Upper lobe of left lung (tissue), 6 donors: Measurements from ENCODE around the gene FRY. TPM values are rescaled to one million over a fixed set of nuclear protein-coding genes. Genes with fewer than 3 reads are reported as not detected.

Experiments used
- ATAC-seq, 2 donors: fragments of 200-7000 bp; cut with Tn5 transposase; one replicate each; pipeline ENCODE4 v1.9.1; 2022; ENCODE audit warnings: mild to moderate bottlenecking in 2 of 2, moderate library complexity in 2 of 2; ENCODE audit not compliant: low FRiP score in 2 of 2
- DNase-seq, 2 donors: peaks; one replicate each; pipeline ENCODE4 v3.0.0-alpha.2; 2019 to 2020
- H3K27ac ChIP-seq, 4 donors: fragments of 200-600 bp; sonication (generic); one replicate each; pipeline ENCODE4 v1.5.1; 2016 to 2019
- H3K27me3 ChIP-seq, 4 donors: fragments of 200-600 bp; sonication (generic); one replicate each; pipeline ENCODE4 v1.5.1; 2017 to 2019
- H3K36me3 ChIP-seq, 4 donors: fragments of 200-600 bp; sonication (generic); one replicate each; pipeline ENCODE4 v1.5.1; 2016 to 2019
- H3K4me1 ChIP-seq, 4 donors: fragments of 200-600 bp; sonication (generic); one replicate each; pipeline ENCODE4 v1.5.1; 2018 to 2019
- H3K4me3 ChIP-seq, 4 donors: fragments of 200-600 bp; sonication (generic); one replicate each; pipeline ENCODE4 v1.5.1; 2017 to 2019; ENCODE audit warnings: mild to moderate bottlenecking in 2 of 4, moderate library complexity in 1 of 4
- H3K9me3 ChIP-seq, 4 donors: fragments of 200-600 bp; sonication (generic); one replicate each; pipeline ENCODE4 v1.5.1; 2018 to 2019
- CTCF ChIP-seq, 6 experiments: fragments of 450-650 bp in 4 of 6; fragments of 200-600 bp in 2 of 6; sonication (generic) in 2 of 6; IDR thresholded peaks; one replicate each; pipeline ENCODE4 v1.5.1; 2016 to 2019; ENCODE audit warnings: antibody characterized with exemption in 6 of 6
- EP300 ChIP-seq, 4 donors: sonication (generic); formaldehyde crosslinking; IDR thresholded peaks; one replicate each; pipeline ENCODE4 v1.5.1; 2017; ENCODE audit warnings: antibody characterized with exemption in 4 of 4, control low read depth in 2 of 4
- POLR2A ChIP-seq, 4 donors: fragments of 450-650 bp; IDR thresholded peaks; one replicate each; pipeline ENCODE4 v1.5.1; 2016 to 2017; ENCODE audit warnings: antibody characterized with exemption in 4 of 4, mild to moderate bottlenecking in 2 of 4
- POLR2AphosphoS5 ChIP-seq, 2 donors: sonication (generic); formaldehyde crosslinking; IDR thresholded peaks; one replicate each; pipeline ENCODE4 v1.5.1; 2017; ENCODE audit warnings: antibody characterized with exemption in 2 of 2
- WGBS, 2 donors: methylation state at CpG; one replicate each; pipeline ENCODE4 v1.1.5; 2017 to 2018; 5-methylcytosine and 5-hydroxymethylcytosine counted together
- total RNA-seq, 6 donors: library from RNA; depleted of rRNA in 4 of 6; stranded (reverse); fragments of >200 nt in 4 of 6; gene quantifications; one replicate each; pipeline versions ENCODE4 v1.1.0 to v1.2.1, GENCODE V29; 2016 to 2021
- donor health status: DM: no; HTN: no; CAD: no; lungs with moderate emphysema.
- donor health status: DM: no; HTN: yes; CAD: no; lungs with severe emphysema.

FRY gene
- total RNA-seq, 6 donors from 2014 or later: 58.3 to 88.9 (median 65.8) TPM

GRCh38 chr13:32136716-32137115 is 105.1 kb downstream of the FRY start:
- ATAC-seq (no peak), DNase-seq (no peak)
- Histone ChIP-seq H3K27ac (no peak overlapping the region), H3K36me3 (no peaks in the 10 kb centered on the region), H3K9me3 (no peaks in the 10 kb centered on the region), H3K27me3 (no peaks in the 10 kb centered on the region), H3K4me1 (peaks cover 0 to 3% (median 0%) of the 10 kb centered on the region in 4 donors), H3K4me3 (no peak overlapping the region)
- TF ChIP-seq POLR2A (IDR thresholded peaks at IDR 0.05): no peak
- WGBS, 2 donors: 59 to 68% methylated on average over 2 of the region's 2 CpGs

- ATAC-seq (no peak), DNase-seq (no peak)
- Histone ChIP-seq H3K27ac (no peak overlapping the region), H3K4me3 (no peak overlapping the region), H3K9me3 (no peaks in the 10 kb centered on the region), H3K27me3 (no peaks in the 10 kb centered on the region), H3K36me3 (no peaks in the 10 kb centered on the region), H3K4me1 (peaks cover 0 to 3% (median 0%) of the 10 kb centered on the region in 4 donors)
- TF ChIP-seq POLR2AphosphoS5 (IDR thresholded peaks at IDR 0.05): no peak
- TF ChIP-seq POLR2A (IDR thresholded peaks at IDR 0.05): no peak
- no peak for TF ChIP-seq EP300 (IDR thresholded peaks at IDR 0.05)
- no peak for TF ChIP-seq CTCF (IDR thresholded peaks at IDR 0.05)
- 93 to 94% methylated on average over 5 of the region's 5 CpGs for WGBS, 2 donors
These were observed 107.7 kb downstream of the FRY start for GRCh38 chr13:32139251-32139650.

GRCh38 chr13:32140109-32140508 is 108.5 kb downstream of the FRY start:
- Histone ChIP-seq H3K9me3 (no peaks in the 10 kb centered on the region), H3K27ac (no peak overlapping the region), H3K36me3 (no peaks in the 10 kb centered on the region), H3K4me1 (no peaks in the 10 kb centered on the region), H3K27me3 (no peaks in the 10 kb centered on the region), H3K4me3 (no peak overlapping the region)
- DNase-seq (no peak), ATAC-seq (no peak)
- TF ChIP-seq EP300 (IDR thresholded peaks at IDR 0.05) (no peak), CTCF (IDR thresholded peaks at IDR 0.05) (no peak), POLR2AphosphoS5 (IDR thresholded peaks at IDR 0.05) (no peak), POLR2A (IDR thresholded peaks at IDR 0.05) (no peak)
- 89 to 92% methylated on average over 2 of the region's 2 CpGs for WGBS, 2 donors

- WGBS, 2 donors: 0 to 3% methylated on average over 1 of the region's 1 CpG
- H3K27me3 ChIP-seq: no peaks in the 10 kb centered on the region
- ATAC-seq: no peak
- no peak overlapping the region for H3K4me3 ChIP-seq
- no peak for TF ChIP-seq POLR2AphosphoS5 (IDR thresholded peaks at IDR 0.05)
- no peak for TF ChIP-seq EP300 (IDR thresholded peaks at IDR 0.05)
- TF ChIP-seq CTCF (IDR thresholded peaks at IDR 0.05): no peak
- no peak for TF ChIP-seq POLR2A (IDR thresholded peaks at IDR 0.05)
- H3K4me1 ChIP-seq: no peaks in the 10 kb centered on the region
- no peaks in the 10 kb centered on the region for H3K9me3 ChIP-seq
- no peak overlapping the region for H3K27ac ChIP-seq
- no peaks in the 10 kb centered on the region for H3K36me3 ChIP-seq
- no peak for DNase-seq
These were observed 109.9 kb downstream of the FRY start for GRCh38 chr13:32141462-32141861.

- no peaks in the 10 kb centered on the region for H3K27me3 ChIP-seq
These were observed 110.5 kb downstream of the FRY start for GRCh38 chr13:32142115-32142514.

More at GRCh38 chr13:32142115-32142514, 110.5 kb downstream of the FRY start:
- no peaks in the 10 kb centered on the region for H3K4me1 ChIP-seq
- no peak overlapping the region for H3K4me3 ChIP-seq
- no peak overlapping the region for H3K27ac ChIP-seq
- TF ChIP-seq EP300 (IDR thresholded peaks at IDR 0.05) (no peak), POLR2A (IDR thresholded peaks at IDR 0.05) (no peak), CTCF (IDR thresholded peaks at IDR 0.05) (no peak), POLR2AphosphoS5 (IDR thresholded peaks at IDR 0.05) (no peak)
- H3K36me3 ChIP-seq: no peaks in the 10 kb centered on the region
- H3K9me3 ChIP-seq: no peaks in the 10 kb centered on the region
- ATAC-seq (no peak), DNase-seq (no peak)
- WGBS, 2 donors: 97% methylated on average over 1 of the region's 1 CpG
